ENCODE measurements around the gene ABCC1.

Gene ABCC1

DNA sequence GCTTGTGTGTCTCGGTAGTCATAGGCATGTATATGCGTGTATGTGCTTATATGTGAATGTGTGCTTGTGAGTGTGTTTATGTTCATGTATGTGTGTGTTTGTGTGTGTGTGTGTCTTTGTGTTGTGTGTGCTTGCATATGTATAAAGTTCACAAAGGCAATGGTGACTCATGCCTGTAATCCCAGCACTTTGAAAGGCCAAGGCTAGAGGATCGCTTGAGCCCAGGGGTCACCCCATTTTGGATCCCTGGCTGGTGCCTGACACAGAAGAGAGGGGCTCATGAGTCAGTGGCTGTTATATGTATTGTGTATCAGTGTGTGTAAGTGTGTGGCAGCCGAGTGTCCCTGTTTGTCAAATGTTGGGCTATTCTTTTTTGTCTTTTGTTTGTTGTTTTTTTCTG, 69.3 kb downstream of the ABCC1 start:
- H3K4me3 ChIP-seq (IDR thresholded peaks at IDR 0.05; ENCODE audit: insufficient read depth, low read depth, low read length) = no peak overlapping the region
- no peak overlapping the region for H2AFZ ChIP-seq (ENCODE audit: low read depth)
- H3K36me3 ChIP-seq (ENCODE audit: insufficient read depth) = peaks cover 8% of the 10 kb centered on the region; the same call in 1 of the 2 replicates
- TF ChIP-seq, protein P1, sequence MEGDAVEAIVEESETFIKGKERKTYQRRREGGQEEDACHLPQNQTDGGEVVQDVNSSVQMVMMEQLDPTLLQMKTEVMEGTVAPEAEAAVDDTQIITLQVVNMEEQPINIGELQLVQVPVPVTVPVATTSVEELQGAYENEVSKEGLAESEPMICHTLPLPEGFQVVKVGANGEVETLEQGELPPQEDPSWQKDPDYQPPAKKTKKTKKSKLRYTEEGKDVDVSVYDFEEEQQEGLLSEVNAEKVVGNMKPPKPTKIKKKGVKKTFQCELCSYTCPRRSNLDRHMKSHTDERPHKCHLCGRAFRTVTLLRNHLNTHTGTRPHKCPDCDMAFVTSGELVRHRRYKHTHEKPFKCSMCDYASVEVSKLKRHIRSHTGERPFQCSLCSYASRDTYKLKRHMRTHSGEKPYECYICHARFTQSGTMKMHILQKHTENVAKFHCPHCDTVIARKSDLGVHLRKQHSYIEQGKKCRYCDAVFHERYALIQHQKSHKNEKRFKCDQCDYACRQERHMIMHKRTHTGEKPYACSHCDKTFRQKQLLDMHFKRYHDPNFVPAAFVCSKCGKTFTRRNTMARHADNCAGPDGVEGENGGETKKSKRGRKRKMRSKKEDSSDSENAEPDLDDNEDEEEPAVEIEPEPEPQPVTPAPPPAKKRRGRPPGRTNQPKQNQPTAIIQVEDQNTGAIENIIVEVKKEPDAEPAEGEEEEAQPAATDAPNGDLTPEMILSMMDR (conservative IDR thresholded peaks at IDR 0.05; ENCODE audit: low read depth, low read length) = no peak
- no peak overlapping the region for H3K27ac ChIP-seq
- H3K27me3 ChIP-seq (ENCODE audit: insufficient read depth, low read depth) = no peaks in the 10 kb centered on the region
- H3K9ac ChIP-seq = no peak overlapping the region
- no peaks in the 10 kb centered on the region for H4K20me1 ChIP-seq (ENCODE audit: insufficient read depth)
- H3K79me2 ChIP-seq (ENCODE audit: insufficient read depth, low read depth) = no peaks in the 10 kb centered on the region; the same call in 1 of the 2 replicates
- H3K4me1 ChIP-seq (ENCODE audit: low read depth, poor library complexity, severe bottlenecking) = no peaks in the 10 kb centered on the region
- no peak overlapping the region for H3K4me2 ChIP-seq

DNA sequence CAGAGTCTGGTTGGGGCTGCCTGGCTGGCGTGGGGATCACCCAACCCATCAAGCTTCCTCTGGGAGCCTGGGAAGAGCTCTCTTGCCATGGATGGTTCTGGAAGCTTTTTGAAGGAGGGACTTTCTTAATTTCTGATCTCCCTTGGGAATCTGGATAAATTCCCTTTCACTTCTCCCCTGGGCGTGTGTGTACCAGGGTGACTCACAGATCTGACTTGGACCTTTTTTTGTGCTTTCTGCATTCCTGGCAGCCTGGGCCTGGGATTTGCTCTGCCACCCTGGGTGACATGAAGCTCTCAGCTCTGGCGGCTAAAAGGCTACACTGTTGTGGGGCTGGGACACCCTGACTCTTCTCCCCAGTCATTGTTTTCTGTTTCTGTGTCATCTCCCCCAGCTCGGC, 70.1 kb downstream of the ABCC1 start:
- H3K4me2 ChIP-seq = no peak overlapping the region
- no peaks in the 10 kb centered on the region; the same call in 1 of the 2 replicates for H3K79me2 ChIP-seq (ENCODE audit: insufficient read depth, low read depth)
- H3K4me1 ChIP-seq (ENCODE audit: low read depth, poor library complexity, severe bottlenecking) = peaks cover 3% of the 10 kb centered on the region

DNA sequence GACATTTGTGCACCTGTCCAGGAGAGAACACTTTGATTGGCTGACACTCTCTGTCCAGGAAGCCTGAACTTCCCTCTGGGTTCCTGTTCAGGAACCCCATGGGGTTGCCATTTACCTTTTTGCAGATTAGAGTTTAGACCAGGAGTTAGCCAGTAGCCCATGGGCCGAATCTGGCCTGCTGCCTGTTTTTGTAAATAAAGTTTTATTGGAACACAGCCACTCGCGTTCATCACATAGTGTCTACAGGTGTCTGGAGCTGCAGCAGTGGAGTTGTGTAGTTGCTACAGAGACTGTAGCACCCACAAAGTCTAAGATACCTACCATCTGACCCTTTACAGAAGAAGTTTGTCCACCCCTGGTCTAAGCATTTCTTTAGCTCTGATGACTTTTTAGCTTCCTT, 70.9 kb downstream of the ABCC1 start:
- H3K4me3 ChIP-seq (IDR thresholded peaks at IDR 0.05; ENCODE audit: insufficient read depth, low read depth, low read length) = no peak overlapping the region
- H4K20me1 ChIP-seq (ENCODE audit: insufficient read depth) = no peaks in the 10 kb centered on the region
- H3K9ac ChIP-seq = no peak overlapping the region
- no peaks in the 10 kb centered on the region for H3K79me2 ChIP-seq (ENCODE audit: insufficient read depth, low read depth)
- H3K4me2 ChIP-seq = no peak overlapping the region
- peaks cover 11% of the 10 kb centered on the region for H3K4me1 ChIP-seq (ENCODE audit: low read depth, poor library complexity, severe bottlenecking)
- no peaks in the 10 kb centered on the region for H3K27me3 ChIP-seq (ENCODE audit: insufficient read depth, low read depth)
- no peak overlapping the region for H3K27ac ChIP-seq
- H2AFZ ChIP-seq (ENCODE audit: low read depth) = no peak overlapping the region
- TF ChIP-seq, protein P1 (conservative IDR thresholded peaks at IDR 0.05; ENCODE audit: low read depth, low read length) = no peak
- H3K36me3 ChIP-seq (ENCODE audit: insufficient read depth) = peaks cover 3% of the 10 kb centered on the region; the same call in 1 of the 2 replicates

More for the DNA sequence above, 70.1 kb downstream of the ABCC1 start:
- H3K27me3 ChIP-seq (ENCODE audit: insufficient read depth, low read depth) = no peaks in the 10 kb centered on the region
- no peaks in the 10 kb centered on the region for H4K20me1 ChIP-seq (ENCODE audit: insufficient read depth)
- peaks cover 7% of the 10 kb centered on the region; the same call in 1 of the 2 replicates for H3K36me3 ChIP-seq (ENCODE audit: insufficient read depth)
- H2AFZ ChIP-seq (ENCODE audit: low read depth) = no peak overlapping the region
- TF ChIP-seq, protein P1 (conservative IDR thresholded peaks at IDR 0.05; ENCODE audit: low read depth, low read length) = no peak
- H3K9ac ChIP-seq = no peak overlapping the region
- no peak overlapping the region for H3K4me3 ChIP-seq (IDR thresholded peaks at IDR 0.05; ENCODE audit: insufficient read depth, low read depth, low read length)
- no peak overlapping the region for H3K27ac ChIP-seq

DNA sequence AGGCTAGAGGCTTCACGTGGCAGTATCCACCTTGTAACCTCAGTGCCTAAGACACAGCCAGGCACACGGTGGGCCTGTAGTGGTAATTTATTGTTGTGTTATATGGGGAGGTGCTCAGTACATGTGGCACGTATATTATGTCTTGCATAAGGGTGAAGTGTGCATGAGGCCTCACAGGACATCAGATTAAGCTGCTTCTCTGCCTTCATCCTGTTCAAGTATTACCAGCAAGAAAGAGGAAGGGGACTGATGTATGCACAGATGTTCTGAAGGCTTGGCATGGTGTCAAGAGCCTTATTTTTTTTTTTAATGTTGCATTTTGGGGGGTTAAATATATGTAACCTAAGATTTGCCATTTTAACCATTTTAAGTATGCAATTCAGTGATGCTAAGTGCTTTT, 71.6 kb downstream of the ABCC1 start:
- Histone ChIP-seq H3K36me3 (ENCODE audit: insufficient read depth) (peaks cover 3% of the 10 kb centered on the region; the same call in 1 of the 2 replicates), H3K27ac (no peak overlapping the region)

More for the DNA sequence above, 71.6 kb downstream of the ABCC1 start:
- no peak overlapping the region for H2AFZ ChIP-seq (ENCODE audit: low read depth)
- no peak overlapping the region for H3K4me3 ChIP-seq (IDR thresholded peaks at IDR 0.05; ENCODE audit: insufficient read depth, low read depth, low read length)
- H3K9ac ChIP-seq = no peak overlapping the region
- no peaks in the 10 kb centered on the region for H4K20me1 ChIP-seq (ENCODE audit: insufficient read depth)
- no peak overlapping the region for H3K4me2 ChIP-seq
- no peaks in the 10 kb centered on the region for H3K27me3 ChIP-seq (ENCODE audit: insufficient read depth, low read depth)
- no peaks in the 10 kb centered on the region for H3K79me2 ChIP-seq (ENCODE audit: insufficient read depth, low read depth)
- peaks cover 19% of the 10 kb centered on the region for H3K4me1 ChIP-seq (ENCODE audit: low read depth, poor library complexity, severe bottlenecking)
- TF ChIP-seq, protein P1 (conservative IDR thresholded peaks at IDR 0.05; ENCODE audit: low read depth, low read length) = no peak
